ENCODE measurements around the gene HDGF. TPM values are rescaled to one million over a fixed set of nuclear protein-coding genes. Genes with fewer than 3 reads are reported as not detected.

HDGF gene
- total RNA-seq, 1 donor from 2014 or later: 176 TPM

- H3K36me3 Mint-ChIP-seq: peaks cover 30% of the 10 kb centered on the region
- TF ChIP-seq, protein P1, sequence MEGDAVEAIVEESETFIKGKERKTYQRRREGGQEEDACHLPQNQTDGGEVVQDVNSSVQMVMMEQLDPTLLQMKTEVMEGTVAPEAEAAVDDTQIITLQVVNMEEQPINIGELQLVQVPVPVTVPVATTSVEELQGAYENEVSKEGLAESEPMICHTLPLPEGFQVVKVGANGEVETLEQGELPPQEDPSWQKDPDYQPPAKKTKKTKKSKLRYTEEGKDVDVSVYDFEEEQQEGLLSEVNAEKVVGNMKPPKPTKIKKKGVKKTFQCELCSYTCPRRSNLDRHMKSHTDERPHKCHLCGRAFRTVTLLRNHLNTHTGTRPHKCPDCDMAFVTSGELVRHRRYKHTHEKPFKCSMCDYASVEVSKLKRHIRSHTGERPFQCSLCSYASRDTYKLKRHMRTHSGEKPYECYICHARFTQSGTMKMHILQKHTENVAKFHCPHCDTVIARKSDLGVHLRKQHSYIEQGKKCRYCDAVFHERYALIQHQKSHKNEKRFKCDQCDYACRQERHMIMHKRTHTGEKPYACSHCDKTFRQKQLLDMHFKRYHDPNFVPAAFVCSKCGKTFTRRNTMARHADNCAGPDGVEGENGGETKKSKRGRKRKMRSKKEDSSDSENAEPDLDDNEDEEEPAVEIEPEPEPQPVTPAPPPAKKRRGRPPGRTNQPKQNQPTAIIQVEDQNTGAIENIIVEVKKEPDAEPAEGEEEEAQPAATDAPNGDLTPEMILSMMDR (IDR thresholded peaks at IDR 0.05; ENCODE audit: unreplicated experiment): no peak
- H3K4me1 Mint-ChIP-seq: peaks cover 58% of the 10 kb centered on the region
- H3K4me3 Mint-ChIP-seq: no peak overlapping the region
- H3K9me3 Mint-ChIP-seq: no peaks in the 10 kb centered on the region
- DNase-seq (ENCODE audit: low spot score in 2 of 2, unreplicated experiment in 2 of 2): no peak
- H3K27ac Mint-ChIP-seq: peak overlapping the region; percentile 89
- H3K27me3 Mint-ChIP-seq (ENCODE audit: low read depth): no peaks in the 10 kb centered on the region
Observed at GRCh38 chr1:156696755-156697154, 54.7 kb downstream of the HDGF start.

- Mint-ChIP-seq H3K4me1 (peaks cover 66% of the 10 kb centered on the region), H3K36me3 (peaks cover 26% of the 10 kb centered on the region), H3K27me3 (ENCODE audit: low read depth) (no peaks in the 10 kb centered on the region), H3K4me3 (peak overlapping the region; percentile 74), H3K27ac (peak overlapping the region; percentile 94), H3K9me3 (no peaks in the 10 kb centered on the region)
- TF ChIP-seq, protein P1 (IDR thresholded peaks at IDR 0.05; ENCODE audit: unreplicated experiment): no peak
- DNase-seq (ENCODE audit: low spot score in 2 of 2, unreplicated experiment in 2 of 2): no peak
Observed at GRCh38 chr1:156694690-156694962, 56.8 kb downstream of the HDGF start.

DNA sequence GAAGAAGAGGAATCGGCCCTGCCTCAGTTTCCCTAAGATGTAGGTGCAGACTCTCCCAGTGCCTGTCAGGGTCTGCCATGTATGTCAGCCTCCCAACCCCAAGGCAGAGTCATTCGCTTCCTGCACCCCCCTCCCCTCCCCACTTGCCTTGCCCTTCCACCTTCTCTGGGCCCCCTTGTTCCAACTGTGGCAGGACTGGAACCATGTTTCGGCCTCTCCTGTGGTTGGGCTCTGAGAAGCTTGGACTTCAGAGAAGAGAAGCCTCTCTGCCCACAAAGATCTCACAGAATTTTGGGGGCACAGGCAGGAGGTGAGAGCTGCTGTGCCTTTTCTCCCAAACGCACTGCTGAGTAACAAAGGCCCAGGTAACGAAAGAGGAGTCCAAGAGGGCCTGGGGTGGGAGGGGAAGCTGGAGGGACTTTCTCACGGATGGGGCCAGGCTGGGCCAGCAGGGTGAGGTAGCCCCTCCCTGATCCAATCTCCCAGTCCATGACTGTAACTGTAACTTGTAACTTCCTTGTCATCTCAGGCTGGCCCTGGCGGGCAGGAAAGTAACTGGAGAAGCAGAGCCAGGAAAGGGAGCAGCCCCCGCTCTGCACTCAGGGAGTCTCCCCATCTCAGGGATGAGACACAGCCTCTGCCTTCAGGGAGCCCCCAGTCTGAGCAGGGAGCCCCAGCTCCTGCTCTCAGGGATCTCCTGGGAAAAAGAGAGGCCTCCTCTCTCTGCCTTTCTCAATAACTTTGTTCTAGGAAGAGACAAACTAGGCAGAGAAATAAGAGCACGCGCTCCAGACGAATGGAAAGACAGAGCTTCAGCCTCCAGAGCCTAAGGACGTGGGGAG lies 57.4 kb downstream of the HDGF start:
- H3K4me3 Mint-ChIP-seq: peak overlapping the region; percentile 74
- no peak for DNase-seq (ENCODE audit: low spot score in 2 of 2, unreplicated experiment in 2 of 2)

DNA sequence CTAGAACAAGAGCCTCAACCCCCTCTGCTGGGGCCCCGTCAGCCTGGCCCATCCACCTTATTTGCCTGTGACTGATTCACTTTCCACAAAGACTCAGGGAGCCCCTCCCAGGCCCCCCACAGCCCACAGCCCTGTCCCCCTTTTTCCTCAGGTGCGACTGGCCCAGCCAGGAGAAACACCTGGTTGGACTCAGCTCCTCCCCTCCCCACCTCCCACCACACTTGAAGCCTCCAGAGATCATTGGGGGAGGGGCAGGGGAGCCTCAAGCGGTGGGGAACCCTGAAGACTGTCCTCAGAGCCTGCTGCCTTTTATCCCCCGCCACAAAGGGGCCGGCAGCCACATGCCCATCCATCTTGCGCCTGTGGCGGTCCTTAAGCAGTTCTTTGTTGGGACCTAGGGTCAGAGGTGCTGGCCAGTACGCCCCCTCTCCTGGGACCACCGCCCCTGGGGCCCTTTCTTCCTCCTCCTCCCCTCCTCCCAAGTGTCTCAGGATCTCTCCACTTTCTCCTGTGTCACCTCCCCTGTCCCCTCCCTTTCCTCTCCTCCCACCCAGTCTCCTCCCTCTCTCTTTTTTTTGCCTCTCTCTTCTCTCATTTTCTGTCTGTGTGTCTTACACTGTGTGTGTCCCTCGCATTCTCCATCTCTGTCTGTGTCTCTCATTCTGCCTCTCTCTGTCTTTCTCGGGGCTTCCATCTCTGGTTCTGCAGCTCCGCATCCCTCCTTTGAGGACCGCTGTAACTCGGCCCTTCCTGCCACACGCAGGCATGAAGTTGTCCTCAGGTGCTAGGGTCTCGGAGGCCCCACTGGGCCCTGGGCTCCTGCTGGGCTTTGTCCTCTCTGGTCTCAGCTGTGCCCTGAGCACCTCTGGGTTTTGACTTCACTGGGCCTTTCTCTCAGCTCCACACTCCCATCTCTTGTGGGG lies 58.3 kb downstream of the HDGF start:
- TF ChIP-seq, protein P1 (IDR thresholded peaks at IDR 0.05; ENCODE audit: unreplicated experiment): no peak
- Mint-ChIP-seq H3K36me3 (peaks cover 20% of the 10 kb centered on the region), H3K9me3 (no peaks in the 10 kb centered on the region), H3K27ac (peak overlapping the region; percentile 94), H3K4me1 (peaks cover 69% of the 10 kb centered on the region), H3K27me3 (ENCODE audit: low read depth) (no peaks in the 10 kb centered on the region), H3K4me3 (peak overlapping the region; percentile 74)
- DNase-seq (ENCODE audit: low spot score in 2 of 2, unreplicated experiment in 2 of 2): peak; percentile 68 to 84

More for the DNA sequence above, 57.4 kb downstream of the HDGF start:
- Mint-ChIP-seq H3K27me3 (ENCODE audit: low read depth) (no peaks in the 10 kb centered on the region), H3K4me1 (peaks cover 70% of the 10 kb centered on the region), H3K27ac (peak overlapping the region; percentile 94), H3K36me3 (peaks cover 24% of the 10 kb centered on the region), H3K9me3 (no peaks in the 10 kb centered on the region)
- TF ChIP-seq, protein P1 (IDR thresholded peaks at IDR 0.05; ENCODE audit: unreplicated experiment): no peak

DNA sequence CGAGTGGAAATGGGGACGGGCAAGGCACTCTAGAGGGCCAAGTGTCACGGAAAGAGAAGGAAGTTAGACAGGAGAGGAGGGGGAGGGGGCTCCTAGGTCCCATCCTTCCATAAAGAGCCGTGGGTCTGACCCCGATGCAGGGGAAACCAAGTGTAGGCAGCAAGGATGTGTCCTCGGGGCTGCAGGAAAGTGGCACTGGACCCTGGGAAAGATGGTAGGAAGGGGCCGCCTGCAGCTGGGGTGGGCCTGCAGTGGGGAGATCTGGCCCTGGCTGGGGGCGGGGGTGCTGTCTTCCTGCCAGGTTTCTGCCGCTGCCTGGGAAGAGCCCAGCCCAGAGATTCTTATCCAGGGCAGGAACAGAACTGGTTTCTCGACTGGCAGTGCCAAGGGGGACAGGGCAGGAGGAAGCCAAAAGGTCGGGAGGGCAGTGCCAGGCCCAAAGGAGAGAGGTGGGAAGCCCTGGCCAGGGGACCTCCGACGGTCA lies 59.0 kb downstream of the HDGF start:
- peaks cover 13% of the 10 kb centered on the region for H3K36me3 Mint-ChIP-seq
- H3K4me1 Mint-ChIP-seq: peaks cover 69% of the 10 kb centered on the region
- H3K27ac Mint-ChIP-seq: peak overlapping the region; percentile 94
- peak overlapping the region; percentile 74 for H3K4me3 Mint-ChIP-seq
- DNase-seq (ENCODE audit: low spot score in 2 of 2, unreplicated experiment in 2 of 2): peak in 1 of 2 experiments; percentile 67
- TF ChIP-seq, protein P1 (IDR thresholded peaks at IDR 0.05; ENCODE audit: unreplicated experiment): no peak
- no peaks in the 10 kb centered on the region for H3K9me3 Mint-ChIP-seq
- H3K27me3 Mint-ChIP-seq (ENCODE audit: low read depth): no peaks in the 10 kb centered on the region

Other genes with a start within 250 kb of the HDGF start
- 13.9 to 17.6 TPM (median 15.3 TPM) in 3 replicates for gene IQGAP3, start 179.1 kb downstream of the HDGF start, total RNA-seq
- gene TTC24, start 172.0 kb downstream of the HDGF start, total RNA-seq: not detected in 3 replicates
- gene NAXE, start 159.9 kb downstream of the HDGF start, total RNA-seq: 99.1 to 105 TPM (median 104 TPM) in 3 replicates
- gene GPATCH4, start 150.2 kb downstream of the HDGF start, total RNA-seq: 22.7 to 24.0 TPM (median 23.6 TPM) in 3 replicates
- 0.76 to 1.2 TPM (median 1.2 TPM) in 3 replicates for gene HAPLN2, start 132.3 kb downstream of the HDGF start, total RNA-seq
- gene BCAN, start 109.6 kb downstream of the HDGF start, total RNA-seq: 0.54 to 0.85 TPM (median 0.78 TPM) in 3 replicates
- 53.8 to 56.9 TPM (median 56.8 TPM) in 3 replicates for gene NES, start 74.3 kb downstream of the HDGF start, total RNA-seq
- 676 to 704 TPM (median 686 TPM) in 3 replicates for gene CRABP2, start 46.1 kb downstream of the HDGF start, total RNA-seq
- 36.9 to 39.2 TPM (median 39.0 TPM) in 3 replicates for gene METTL25B, start 23.2 kb downstream of the HDGF start, total RNA-seq
- gene ISG20L2, start 22.9 kb downstream of the HDGF start, total RNA-seq: 37.3 to 41.9 TPM (median 39.3 TPM) in 3 replicates
- 35.5 to 40.5 TPM (median 38.4 TPM) in 3 replicates for gene MRPL24, start 10.6 kb downstream of the HDGF start, total RNA-seq
- 78.4 to 93.9 TPM (median 93.7 TPM) in 3 replicates for gene PRCC, start 15.9 kb upstream of the HDGF start, total RNA-seq
- gene SH2D2A, start 65.2 kb upstream of the HDGF start, total RNA-seq: 0.58 to 2.1 TPM (median 0.89 TPM) in 3 replicates
- 0.45 to 0.66 TPM (median 0.51 TPM) in 3 replicates for gene INSRR, start 107.4 kb upstream of the HDGF start, total RNA-seq
- gene NTRK1, start 109.2 kb upstream of the HDGF start, total RNA-seq: 1.2 to 1.3 TPM (median 1.3 TPM) in 3 replicates
- 13.8 to 16.1 TPM (median 15.7 TPM) in 3 replicates for gene PEAR1, start 142.0 kb upstream of the HDGF start, total RNA-seq
- 0.11 to 0.34 TPM (median 0.13 TPM) in 3 replicates for gene LRRC71, start 169.0 kb upstream of the HDGF start, total RNA-seq